Vagina (tissue), 2 donors: Measurements from ENCODE around the gene CCDC122. TPM values are rescaled to one million over a fixed set of nuclear protein-coding genes. Genes with fewer than 3 reads are reported as not detected.

Source experiments
- DNase-seq, 2 donors: peaks; one replicate each; pipeline ENCODE4 v3.0.0-alpha.2; 2017; ENCODE audit errors: extremely low spot score in 2 of 2
- H3K27ac ChIP-seq: fragments of 200-600 bp; sonication (generic); one replicate; pipeline ENCODE4 v1.5.1; 2019
- H3K27me3 ChIP-seq: fragments of 200-600 bp; sonication (generic); one replicate; pipeline ENCODE4 v1.5.1; 2019
- H3K36me3 ChIP-seq, 2 donors: fragments of 200-600 bp; sonication (generic); one replicate each; pipeline ENCODE4 v1.5.1; 2017 to 2019
- H3K4me1 ChIP-seq: fragments of 200-600 bp; sonication (generic); one replicate; pipeline ENCODE4 v1.5.1; 2019
- H3K4me3 ChIP-seq, 2 donors: fragments of 200-600 bp; sonication (generic); 1 replicate in 1 of 2; 2 replicates in 1 of 2; pipeline ENCODE4 v1.5.1; 2016 to 2019
- H3K9me3 ChIP-seq: fragments of 200-600 bp; sonication (generic); one replicate; pipeline ENCODE4 v1.5.1; 2019
- CTCF ChIP-seq, 3 experiments: fragments of 450-650 bp in 2 of 3; fragments of 200-600 bp in 1 of 3; sonication (generic) in 1 of 3; IDR thresholded peaks; one replicate each; pipeline ENCODE4 v1.5.1; 2017 to 2019; ENCODE audit warnings: antibody characterized with exemption in 3 of 3, mild to moderate bottlenecking in 2 of 3, moderate library complexity in 2 of 3
- POLR2A ChIP-seq, 2 donors: fragments of 450-650 bp; IDR thresholded peaks; one replicate each; pipeline ENCODE4 v1.6.1; 2017; ENCODE audit warnings: antibody characterized with exemption in 2 of 2, mild to moderate bottlenecking in 2 of 2, moderate library complexity in 2 of 2
- POLR2AphosphoS5 ChIP-seq, 2 donors: sonication (generic); formaldehyde crosslinking; IDR thresholded peaks; one replicate each; pipeline ENCODE4 v1.9.0; 2017; ENCODE audit warnings: antibody characterized with exemption in 2 of 2, mild to moderate bottlenecking in 2 of 2, low read depth in 1 of 2; ENCODE audit not compliant: insufficient read depth in 1 of 2
- intact Hi-C: fragments of 100-400 bp; cut with DNase I; formaldehyde crosslinking; loops from one replicate; pipeline ENCODE4 v1.15.1; 2023
- total RNA-seq: library from RNA; depleted of rRNA; stranded (reverse); fragments of >200 nt; gene quantifications from one replicate; pipeline ENCODE4 v1.2.3, GENCODE V29; 2016

CCDC122 gene
- total RNA-seq, 1 donor from 2014 or later = 4.9 TPM

GRCh38 chr13:43916828-43917227 lies 37.3 kb upstream of the CCDC122 start:
- Histone ChIP-seq H3K9me3 (no peaks in the 10 kb centered on the region), H3K27me3 (no peaks in the 10 kb centered on the region), H3K4me1 (no peaks in the 10 kb centered on the region), H3K27ac (no peak overlapping the region), H3K36me3 (no peaks in the 10 kb centered on the region), H3K4me3 (no peak overlapping the region)
- no peak for DNase-seq
- TF ChIP-seq POLR2A (IDR thresholded peaks at IDR 0.05) (no peak), CTCF (IDR thresholded peaks at IDR 0.05) (no peak), POLR2AphosphoS5 (IDR thresholded peaks at IDR 0.05; ENCODE audit: insufficient read depth in 1 of 2, low read depth in 1 of 2) (no peak)
- intact Hi-C loops = loop anchor here (10.0 kb wide), 1 partner anchor 128 kb away; no protein-coding TSS in a partner anchor

GRCh38 chr13:43915451-43915850 lies 35.9 kb upstream of the CCDC122 start:
- Histone ChIP-seq H3K4me1 (no peaks in the 10 kb centered on the region), H3K36me3 (no peaks in the 10 kb centered on the region), H3K9me3 (no peaks in the 10 kb centered on the region), H3K27me3 (no peaks in the 10 kb centered on the region), H3K4me3 (no peak overlapping the region), H3K27ac (no peak overlapping the region)
- intact Hi-C loops = loop anchor here (10.0 kb wide), 1 partner anchor 129 kb away; no protein-coding TSS in a partner anchor
- DNase-seq = no peak
- no peak for TF ChIP-seq POLR2AphosphoS5 (IDR thresholded peaks at IDR 0.05; ENCODE audit: insufficient read depth in 1 of 2, low read depth in 1 of 2)
- TF ChIP-seq POLR2A (IDR thresholded peaks at IDR 0.05) = no peak
- no peak for TF ChIP-seq CTCF (IDR thresholded peaks at IDR 0.05)

- H3K9me3 ChIP-seq = no peaks in the 10 kb centered on the region
- H3K36me3 ChIP-seq = no peaks in the 10 kb centered on the region
- no peaks in the 10 kb centered on the region for H3K4me1 ChIP-seq
- H3K27ac ChIP-seq = no peak overlapping the region
- intact Hi-C loops = loop anchor here (10.0 kb wide), 1 partner anchor 133 kb away; no protein-coding TSS in a partner anchor
- H3K4me3 ChIP-seq = no peak overlapping the region
- DNase-seq = no peak
- no peak for TF ChIP-seq POLR2AphosphoS5 (IDR thresholded peaks at IDR 0.05; ENCODE audit: insufficient read depth in 1 of 2, low read depth in 1 of 2)
- no peak for TF ChIP-seq POLR2A (IDR thresholded peaks at IDR 0.05)
- no peak for TF ChIP-seq CTCF (IDR thresholded peaks at IDR 0.05)
- H3K27me3 ChIP-seq = no peaks in the 10 kb centered on the region
These were observed 32.3 kb upstream of the CCDC122 start for GRCh38 chr13:43911871-43912270.

GRCh38 chr13:43911278-43911677 lies 31.7 kb upstream of the CCDC122 start:
- intact Hi-C loops = loop anchor here (10.0 kb wide), 1 partner anchor 134 kb away; no protein-coding TSS in a partner anchor
- no peaks in the 10 kb centered on the region for H3K9me3 ChIP-seq
- DNase-seq = no peak
- no peaks in the 10 kb centered on the region for H3K27me3 ChIP-seq
- no peaks in the 10 kb centered on the region for H3K36me3 ChIP-seq
- H3K4me3 ChIP-seq = no peak overlapping the region
- no peak overlapping the region for H3K27ac ChIP-seq
- no peaks in the 10 kb centered on the region for H3K4me1 ChIP-seq
- no peak for TF ChIP-seq POLR2A (IDR thresholded peaks at IDR 0.05)
- TF ChIP-seq POLR2AphosphoS5 (IDR thresholded peaks at IDR 0.05; ENCODE audit: insufficient read depth in 1 of 2, low read depth in 1 of 2) = no peak
- TF ChIP-seq CTCF (IDR thresholded peaks at IDR 0.05) = no peak

- no peak for DNase-seq
- Histone ChIP-seq H3K4me3 (no peak overlapping the region), H3K4me1 (no peaks in the 10 kb centered on the region), H3K9me3 (no peaks in the 10 kb centered on the region), H3K27me3 (no peaks in the 10 kb centered on the region), H3K27ac (no peak overlapping the region), H3K36me3 (no peaks in the 10 kb centered on the region)
- TF ChIP-seq POLR2A (IDR thresholded peaks at IDR 0.05) (no peak), CTCF (IDR thresholded peaks at IDR 0.05) (no peak), POLR2AphosphoS5 (IDR thresholded peaks at IDR 0.05; ENCODE audit: insufficient read depth in 1 of 2, low read depth in 1 of 2) (no peak)
- intact Hi-C loops = loop anchor here (10.0 kb wide), 1 partner anchor 134 kb away; no protein-coding TSS in a partner anchor
These were observed 31.3 kb upstream of the CCDC122 start for GRCh38 chr13:43910856-43911255.
